HCT116 (cell line): Measurements from ENCODE around the gene GPSM3. TPM values are rescaled to one million over a fixed set of nuclear protein-coding genes. Genes with fewer than 3 reads are reported as not detected.

Experiments
- ATAC-seq: fragments of 200-7000 bp; cut with Tn5 transposase; 2 replicates; pipeline ENCODE4 v1.9.1; 2020; ENCODE audit warnings: mild to moderate bottlenecking, moderate library complexity
- BruUV-seq: library from RNA; stranded (reverse); fragments of 400-500 nt; replicated peaks from 2 replicates; lab custom pipeline; 2021; lab: Mats Ljungman, UMichigan
- CTCF ChIA-PET: fragments of 300-600 bp; sonication (Branson Sonifier 250); formaldehyde crosslinking; loops from one replicate; lab custom pipeline; 2021; ENCODE audit warnings: antibody characterized with exemption; lab: Charles Lee
- POLR2A ChIA-PET: fragments of 300-600, 350-600 bp; sonication (Branson Sonifier 250); formaldehyde crosslinking; loops from one replicate; lab custom pipeline; 2021; ENCODE audit warnings: antibody characterized with exemption; lab: Charles Lee
- RAD21 ChIA-PET, 2 experiments: fragments of 300-600 bp; sonication (Branson Sonifier 250); formaldehyde crosslinking; loops; one replicate each; lab custom pipeline; 2023; ENCODE audit warnings: low total read pairs in 2 of 2; ENCODE audit not compliant: uncharacterized antibody in 2 of 2, unreplicated experiment in 2 of 2, low non-redundant PET in 1 of 2; lab: Charles Lee
- DNase-seq: peaks from one replicate; pipeline ENCODE4 v3.0.0-alpha.2; 2010; ENCODE audit warnings: low read depth, low spot score
- H2AFZ ChIP-seq: fragments of 200-600 bp; shearing (Covaris generic), sonication (generic); 2 replicates; pipeline ENCODE4 v1.6.1; 2017; ENCODE audit warnings: low read depth, mixed run types, mixed read lengths, antibody characterized with exemption, low read length; ENCODE audit not compliant: poor library complexity, severe bottlenecking
- H3K27ac ChIP-seq: 2 replicates; pipeline ENCODE4 v1.5.1; 2012; ENCODE audit warnings: low read depth, low read length
- H3K27me3 ChIP-seq: fragments of 200-600 bp; sonication (generic); 2 replicates; pipeline ENCODE4 v1.6.1; 2016; ENCODE audit warnings: mixed run types, low read length, mixed read lengths; ENCODE audit not compliant: insufficient read depth
- H3K36me3 ChIP-seq, 2 experiments: fragments of 200-500 bp in 1 of 2; fragments of 200-600 bp in 1 of 2; sonication (Bioruptor generic) in 1 of 2; sonication (generic) in 1 of 2; 2 replicates each; pipeline versions ENCODE4 v1.5.1 to v1.6.1; 2014 to 2016; ENCODE audit warnings: low read length in 2 of 2, inconsistent platforms in 1 of 2, mixed read lengths in 1 of 2, mixed run types in 1 of 2; ENCODE audit not compliant: insufficient read depth in 2 of 2, control insufficient read depth in 1 of 2
- H3K4me1 ChIP-seq, 2 experiments: fragments of 200-600 bp in 1 of 2; sonication (generic) in 1 of 2; 2 replicates each; pipeline versions ENCODE4 v1.5.1 to v1.6.1; 2012 to 2017; ENCODE audit warnings: low read length in 2 of 2, inconsistent platforms in 1 of 2, mild to moderate bottlenecking in 1 of 2, mixed read lengths in 1 of 2, mixed run types in 1 of 2, moderate library complexity in 1 of 2; ENCODE audit not compliant: insufficient read depth in 2 of 2, control insufficient read depth in 1 of 2
- H3K4me2 ChIP-seq: fragments of 200-600 bp; sonication (generic); 2 replicates; pipeline ENCODE4 v1.6.1; 2017; ENCODE audit warnings: mixed run types, low read length, mixed read lengths
- H3K4me3 ChIP-seq, 2 experiments: fragments of 200-600 bp in 1 of 2; sonication (generic) in 1 of 2; replicated peaks in 1 of 2; 2 replicates each; pipeline ENCODE4 v1.5.1; 2011 to 2016; ENCODE audit warnings: low read length in 2 of 2, control low read depth in 1 of 2, low read depth in 1 of 2, mild to moderate bottlenecking in 1 of 2, mixed read lengths in 1 of 2, mixed run types in 1 of 2
- H3K79me2 ChIP-seq: fragments of 200-600 bp; sonication (generic); 2 replicates; pipeline ENCODE4 v1.6.1; 2017; ENCODE audit warnings: mild to moderate bottlenecking, mixed run types, low read length, moderate library complexity, mixed read lengths; ENCODE audit not compliant: insufficient read depth
- H3K9ac ChIP-seq: fragments of 200-600 bp; sonication (generic); 2 replicates; pipeline ENCODE4 v1.6.1; 2016; ENCODE audit warnings: low read length, mixed read lengths
- H3K9me2 ChIP-seq: fragments of 200-600 bp; sonication (generic), shearing (Covaris generic); 2 replicates; pipeline ENCODE4 v1.6.1; 2017; ENCODE audit warnings: mixed run types, mild to moderate bottlenecking, moderate library complexity; ENCODE audit not compliant: insufficient read depth
- H3K9me3 ChIP-seq, 2 experiments: fragments of 200-500 bp in 1 of 2; fragments of 200-600 bp in 1 of 2; sonication (Bioruptor generic) in 1 of 2; sonication (generic) in 1 of 2; 2 replicates each; pipeline ENCODE4 v1.6.1; 2014 to 2017; ENCODE audit warnings: low read length in 2 of 2, mixed read lengths in 2 of 2, inconsistent platforms in 1 of 2, low read depth in 1 of 2, mild to moderate bottlenecking in 1 of 2, mixed run types in 1 of 2, moderate library complexity in 1 of 2; ENCODE audit not compliant: control insufficient read depth in 1 of 2, insufficient read depth in 1 of 2
- H4K20me1 ChIP-seq: fragments of 200-600 bp; sonication (generic), shearing (Covaris generic); 2 replicates; pipeline ENCODE4 v1.6.1; 2017; ENCODE audit warnings: mixed run types, mild to moderate bottlenecking, moderate library complexity; ENCODE audit not compliant: insufficient read depth
- CBX3 ChIP-seq: IDR thresholded peaks from 2 replicates; pipeline ENCODE4 v1.6.1; 2012; ENCODE audit warnings: low read depth
- CEBPB ChIP-seq: IDR thresholded peaks from 2 replicates; pipeline ENCODE4 v1.6.1; 2012; ENCODE audit warnings: low read depth
- EGR1 ChIP-seq: IDR thresholded peaks from 2 replicates; pipeline ENCODE4 v1.6.1; 2012; ENCODE audit warnings: low read depth
- ELF1 ChIP-seq: IDR thresholded peaks from 2 replicates; pipeline ENCODE4 v1.6.1; 2012; ENCODE audit warnings: low read depth, borderline replicate concordance
- EZH2 ChIP-seq: fragments of 200-600 bp; sonication (generic); IDR thresholded peaks from 2 replicates; pipeline ENCODE4 v1.6.1; 2017; ENCODE audit warnings: antibody characterized with exemption, mixed run types
- JUND ChIP-seq: IDR thresholded peaks from 2 replicates; pipeline ENCODE4 v1.6.1; 2012
- POLR2AphosphoS5 ChIP-seq: IDR thresholded peaks from 2 replicates; pipeline ENCODE4 v1.6.1; 2011; ENCODE audit warnings: mild to moderate bottlenecking, low read depth, low read length, moderate library complexity
- RAD21 ChIP-seq: IDR thresholded peaks from 2 replicates; pipeline ENCODE4 v1.6.1; 2012; ENCODE audit warnings: low read depth, mild to moderate bottlenecking
- SIN3A ChIP-seq: IDR thresholded peaks from 2 replicates; pipeline ENCODE4 v1.6.1; 2012; ENCODE audit warnings: low read depth
- YY1 ChIP-seq: IDR thresholded peaks from 2 replicates; pipeline ENCODE4 v1.6.1; 2011; ENCODE audit warnings: low read length, low read depth, moderate library complexity, mild to moderate bottlenecking; ENCODE audit not compliant: insufficient replicate concordance; ENCODE audit errors: extremely low read depth
- ZFX ChIP-seq: fragments of 450-650 bp; IDR thresholded peaks from 2 replicates; pipeline ENCODE4 v1.6.1; 2017
- ZNF274 ChIP-seq: fragments of 200-500 bp; sonication (Bioruptor generic); IDR thresholded peaks from 2 replicates; pipeline ENCODE4 v1.6.1; 2014; ENCODE audit warnings: mild to moderate bottlenecking, low read depth, low read length, inconsistent platforms
- intact Hi-C: fragments of 100-400 bp; cut with micrococcal nuclease; formaldehyde crosslinking; loops from 2 replicates; pipeline ENCODE4 v1.10.0; 2022
- total RNA-seq: library from RNA; stranded (reverse); gene quantifications from one replicate; pipeline ENCODE4 v1.2.1, GENCODE V29; 2021; ENCODE audit not compliant: unreplicated experiment
- TF ChIP-seq, protein P1 (sequence below): IDR thresholded peaks from 2 replicates; pipeline ENCODE4 v1.6.1; 2012
- TF ChIP-seq, protein P2 (sequence below): IDR thresholded peaks from 2 replicates; pipeline ENCODE4 v1.6.1; 2012; ENCODE audit warnings: low read depth
- TF ChIP-seq, protein P3 (sequence below): IDR thresholded peaks from 2 replicates; pipeline ENCODE4 v1.6.1; 2011; ENCODE audit warnings: mild to moderate bottlenecking, low read length, moderate library complexity; ENCODE audit not compliant: insufficient replicate concordance; ENCODE audit errors: extremely low read depth
- TF ChIP-seq, protein P4 (sequence below): IDR thresholded peaks from 2 replicates; pipeline ENCODE4 v1.6.1; 2012

Gene GPSM3
- total RNA-seq, 1 experiment from 2014 or later = 1.2 TPM

DNA sequence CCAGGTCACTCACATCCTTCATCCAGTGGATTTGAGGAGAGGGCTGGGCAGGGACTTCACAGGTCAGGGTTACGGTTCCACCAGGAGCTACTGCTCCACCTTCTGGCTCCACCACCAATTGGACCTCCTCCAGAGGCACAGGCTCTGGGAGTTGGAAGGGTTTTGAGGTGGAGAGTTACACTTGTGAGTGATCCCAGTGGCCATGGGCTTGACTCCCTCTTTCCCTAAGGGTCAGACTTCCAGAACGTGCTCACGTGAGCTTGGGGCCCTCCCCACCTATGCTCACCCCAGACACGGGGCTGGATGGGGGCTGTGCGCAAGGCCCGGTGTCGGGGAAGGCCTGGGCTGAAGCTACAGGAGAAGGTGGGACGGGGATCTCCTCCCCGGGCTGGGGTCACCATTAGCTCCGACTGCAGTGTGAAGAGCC is 9.9 kb downstream of the GPSM3 start:
- intact Hi-C loops = no loop called here
- BruUV-seq = no TSS peak
- TF ChIP-seq CEBPB = no peak
- TF ChIP-seq SIN3A = no peak
- no peak for TF ChIP-seq EZH2
- TF ChIP-seq, protein P1, sequence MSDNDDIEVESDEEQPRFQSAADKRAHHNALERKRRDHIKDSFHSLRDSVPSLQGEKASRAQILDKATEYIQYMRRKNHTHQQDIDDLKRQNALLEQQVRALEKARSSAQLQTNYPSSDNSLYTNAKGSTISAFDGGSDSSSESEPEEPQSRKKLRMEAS = no peak
- TF ChIP-seq EGR1 = no peak
- TF ChIP-seq POLR2AphosphoS5 = no peak
- TF ChIP-seq RAD21 = no peak
- no peak for TF ChIP-seq YY1
- TF ChIP-seq, protein P2, sequence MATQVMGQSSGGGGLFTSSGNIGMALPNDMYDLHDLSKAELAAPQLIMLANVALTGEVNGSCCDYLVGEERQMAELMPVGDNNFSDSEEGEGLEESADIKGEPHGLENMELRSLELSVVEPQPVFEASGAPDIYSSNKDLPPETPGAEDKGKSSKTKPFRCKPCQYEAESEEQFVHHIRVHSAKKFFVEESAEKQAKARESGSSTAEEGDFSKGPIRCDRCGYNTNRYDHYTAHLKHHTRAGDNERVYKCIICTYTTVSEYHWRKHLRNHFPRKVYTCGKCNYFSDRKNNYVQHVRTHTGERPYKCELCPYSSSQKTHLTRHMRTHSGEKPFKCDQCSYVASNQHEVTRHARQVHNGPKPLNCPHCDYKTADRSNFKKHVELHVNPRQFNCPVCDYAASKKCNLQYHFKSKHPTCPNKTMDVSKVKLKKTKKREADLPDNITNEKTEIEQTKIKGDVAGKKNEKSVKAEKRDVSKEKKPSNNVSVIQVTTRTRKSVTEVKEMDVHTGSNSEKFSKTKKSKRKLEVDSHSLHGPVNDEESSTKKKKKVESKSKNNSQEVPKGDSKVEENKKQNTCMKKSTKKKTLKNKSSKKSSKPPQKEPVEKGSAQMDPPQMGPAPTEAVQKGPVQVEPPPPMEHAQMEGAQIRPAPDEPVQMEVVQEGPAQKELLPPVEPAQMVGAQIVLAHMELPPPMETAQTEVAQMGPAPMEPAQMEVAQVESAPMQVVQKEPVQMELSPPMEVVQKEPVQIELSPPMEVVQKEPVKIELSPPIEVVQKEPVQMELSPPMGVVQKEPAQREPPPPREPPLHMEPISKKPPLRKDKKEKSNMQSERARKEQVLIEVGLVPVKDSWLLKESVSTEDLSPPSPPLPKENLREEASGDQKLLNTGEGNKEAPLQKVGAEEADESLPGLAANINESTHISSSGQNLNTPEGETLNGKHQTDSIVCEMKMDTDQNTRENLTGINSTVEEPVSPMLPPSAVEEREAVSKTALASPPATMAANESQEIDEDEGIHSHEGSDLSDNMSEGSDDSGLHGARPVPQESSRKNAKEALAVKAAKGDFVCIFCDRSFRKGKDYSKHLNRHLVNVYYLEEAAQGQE = no peak
- no peak for TF ChIP-seq ELF1
- no peak for TF ChIP-seq ZNF274
- TF ChIP-seq JUND = no peak
- no peak for TF ChIP-seq CBX3
- TF ChIP-seq, protein P3, sequence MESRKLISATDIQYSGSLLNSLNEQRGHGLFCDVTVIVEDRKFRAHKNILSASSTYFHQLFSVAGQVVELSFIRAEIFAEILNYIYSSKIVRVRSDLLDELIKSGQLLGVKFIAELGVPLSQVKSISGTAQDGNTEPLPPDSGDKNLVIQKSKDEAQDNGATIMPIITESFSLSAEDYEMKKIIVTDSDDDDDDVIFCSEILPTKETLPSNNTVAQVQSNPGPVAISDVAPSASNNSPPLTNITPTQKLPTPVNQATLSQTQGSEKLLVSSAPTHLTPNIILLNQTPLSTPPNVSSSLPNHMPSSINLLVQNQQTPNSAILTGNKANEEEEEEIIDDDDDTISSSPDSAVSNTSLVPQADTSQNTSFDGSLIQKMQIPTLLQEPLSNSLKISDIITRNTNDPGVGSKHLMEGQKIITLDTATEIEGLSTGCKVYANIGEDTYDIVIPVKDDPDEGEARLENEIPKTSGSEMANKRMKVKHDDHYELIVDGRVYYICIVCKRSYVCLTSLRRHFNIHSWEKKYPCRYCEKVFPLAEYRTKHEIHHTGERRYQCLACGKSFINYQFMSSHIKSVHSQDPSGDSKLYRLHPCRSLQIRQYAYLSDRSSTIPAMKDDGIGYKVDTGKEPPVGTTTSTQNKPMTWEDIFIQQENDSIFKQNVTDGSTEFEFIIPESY = no peak
- TF ChIP-seq, protein P4, sequence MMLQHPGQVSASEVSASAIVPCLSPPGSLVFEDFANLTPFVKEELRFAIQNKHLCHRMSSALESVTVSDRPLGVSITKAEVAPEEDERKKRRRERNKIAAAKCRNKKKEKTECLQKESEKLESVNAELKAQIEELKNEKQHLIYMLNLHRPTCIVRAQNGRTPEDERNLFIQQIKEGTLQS = no peak
- no peak for TF ChIP-seq ZFX
- ATAC-seq (no peak), DNase-seq (no peak)
- CTCF ChIA-PET = no interaction called here
- no peaks in the 10 kb centered on the region for H3K9me2 ChIP-seq
- H3K79me2 ChIP-seq = peaks cover 8% of the 10 kb centered on the region; the same call in 1 of the 2 replicates
- peaks cover 4 to 34% of the 10 kb centered on the region in 2 experiments; a peak in 3 of 4 replicates for H3K4me1 ChIP-seq
- H3K4me3 ChIP-seq = no peak overlapping the region
- no peaks in the 10 kb centered on the region for H3K9me3 ChIP-seq
- no peak overlapping the region for H3K9ac ChIP-seq
- RAD21 ChIA-PET = no interaction called here
- H3K27me3 ChIP-seq = no peaks in the 10 kb centered on the region
- H4K20me1 ChIP-seq = no peaks in the 10 kb centered on the region
- peaks cover 10 to 13% of the 10 kb centered on the region in 2 experiments; a peak in 3 of 4 replicates for H3K36me3 ChIP-seq
- POLR2A ChIA-PET = interaction anchor here (0.6 to 1.3 kb wide), 3 partner anchors 8 to 517 kb away, joined by 3 to 4 read pairs (median 4); partner anchors contain the start of gene PBX2
- H2AFZ ChIP-seq = no peak overlapping the region
- H3K4me2 ChIP-seq = no peak overlapping the region
- no peak overlapping the region; the same call in 1 of the 2 replicates for H3K27ac ChIP-seq
